Lower lobe of right lung (tissue), 2 donors: Measurements from ENCODE around the gene COLEC11. TPM values are rescaled to one million over a fixed set of nuclear protein-coding genes. Genes with fewer than 3 reads are reported as not detected.
"Not testable (repeated sequence)": the region's sequence is repeated elsewhere in the genome, so short reads cannot be mapped to it uniquely, and the experiment has no call there.

Source experiments
- ATAC-seq, 2 donors: fragments of 200-7000 bp; cut with Tn5 transposase; one replicate each; pipeline ENCODE4 v1.9.1; 2020 to 2022; ENCODE audit warnings: mild to moderate bottlenecking in 2 of 2, moderate library complexity in 2 of 2
- DNase-seq: peaks from one replicate; pipeline ENCODE4 v3.0.0-alpha.2; 2020
- H3K27ac ChIP-seq: fragments of 200-600 bp; one replicate; pipeline ENCODE4 v1.8.0; 2022
- H3K27me3 ChIP-seq: fragments of 200-600 bp; one replicate; pipeline ENCODE4 v1.8.0; 2022; ENCODE audit warnings: low read depth
- H3K36me3 ChIP-seq: fragments of 200-600 bp; one replicate; pipeline ENCODE4 v1.8.0; 2022; ENCODE audit warnings: mild to moderate bottlenecking
- H3K4me1 ChIP-seq: fragments of 200-600 bp; one replicate; pipeline ENCODE4 v1.8.0; 2022
- H3K4me3 ChIP-seq: fragments of 200-600 bp; one replicate; pipeline ENCODE4 v1.8.0; 2022; ENCODE audit warnings: mild to moderate bottlenecking
- H3K9me3 ChIP-seq: fragments of 200-600 bp; one replicate; pipeline ENCODE4 v1.8.0; 2022
- CTCF ChIP-seq: fragments of 200-600 bp; IDR thresholded peaks from one replicate; pipeline ENCODE4 v1.8.0; 2022; ENCODE audit warnings: antibody characterized with exemption, mild to moderate bottlenecking
- intact Hi-C: fragments of 100-400 bp; cut with DNase I; formaldehyde crosslinking; loops from one replicate; pipeline ENCODE4 v1.11.0; 2022
- total RNA-seq: library from RNA; stranded (reverse); fragmentation: NEBNext Ultra II Directional; extraction: Animal tissue kit (Norgen Biotek cat#: 25700); gene quantifications from one replicate; pipeline ENCODE4 v1.2.1, GENCODE V29; 2021
- donor health status: DM: no; HTN: yes; CAD: no; lungs with severe emphysema.

The COLEC11 gene
- total RNA-seq, 1 donor from 2014 or later = 0.30 TPM

GRCh38 chr2:3633089-3633981 is 38.4 kb downstream of the COLEC11 start:
- intact Hi-C loops = no loop called here

GRCh38 chr2:3633982-3634595 is 39.2 kb downstream of the COLEC11 start:
- ATAC-seq = no peak

More at GRCh38 chr2:3633089-3633981, 38.4 kb downstream of the COLEC11 start:
- H3K27me3 ChIP-seq = no peaks in the 10 kb centered on the region
- no peak overlapping the region for H3K4me3 ChIP-seq
- ATAC-seq (no peak), DNase-seq (no peak)
- no peak overlapping the region for H3K27ac ChIP-seq
- TF ChIP-seq CTCF = no peak
- no peaks in the 10 kb centered on the region for H3K36me3 ChIP-seq
- no peaks in the 10 kb centered on the region for H3K9me3 ChIP-seq
- no peaks in the 10 kb centered on the region for H3K4me1 ChIP-seq

GRCh38 chr2:3634596-3635121 is 39.7 kb downstream of the COLEC11 start:
- Histone ChIP-seq H3K36me3 (no peaks in the 10 kb centered on the region), H3K27me3 (no peaks in the 10 kb centered on the region), H3K27ac (no peak overlapping the region), H3K4me3 (no peak overlapping the region), H3K9me3 (no peaks in the 10 kb centered on the region), H3K4me1 (no peaks in the 10 kb centered on the region)
- TF ChIP-seq CTCF = no peak
- DNase-seq (no peak), ATAC-seq (no peak)
- intact Hi-C loops = no loop called here

More at GRCh38 chr2:3633982-3634595, 39.2 kb downstream of the COLEC11 start:
- no peak overlapping the region for H3K4me3 ChIP-seq
- no peaks in the 10 kb centered on the region for H3K4me1 ChIP-seq
- no peaks in the 10 kb centered on the region for H3K36me3 ChIP-seq
- H3K9me3 ChIP-seq = no peaks in the 10 kb centered on the region
- TF ChIP-seq CTCF = no peak
- no peak overlapping the region for H3K27ac ChIP-seq
- intact Hi-C loops = no loop called here
- no peak for DNase-seq
- H3K27me3 ChIP-seq = no peaks in the 10 kb centered on the region

GRCh38 chr2:3635171-3635974 is 40.5 kb downstream of the COLEC11 start:
- no peak overlapping the region for H3K4me3 ChIP-seq
- no peak for TF ChIP-seq CTCF
- no peak overlapping the region for H3K27ac ChIP-seq

GRCh38 chr2:3635975-3636327 is 41.0 kb downstream of the COLEC11 start:
- intact Hi-C loops, H3K27me3 ChIP-seq, H3K36me3 ChIP-seq, ATAC-seq, H3K9me3 ChIP-seq, H3K4me1 ChIP-seq, H3K4me3 ChIP-seq, H3K27ac ChIP-seq, DNase-seq: not testable (repeated sequence)

More at GRCh38 chr2:3635171-3635974, 40.5 kb downstream of the COLEC11 start:
- no peaks in the 10 kb centered on the region for H3K4me1 ChIP-seq
- intact Hi-C loops = no loop called here
- no peaks in the 10 kb centered on the region for H3K27me3 ChIP-seq
- no peak for DNase-seq
- H3K9me3 ChIP-seq = no peaks in the 10 kb centered on the region
- H3K36me3 ChIP-seq = no peaks in the 10 kb centered on the region
- no peak for ATAC-seq
